Measurements from ENCODE around the gene TERC. TPM values are rescaled to one million over a fixed set of nuclear protein-coding genes. Genes with fewer than 3 reads are reported as not detected.

Gene TERC
- total and polyA plus RNA-seq, 10 of the 15 experiments (the other 5 are each of a cell fraction or from before 2014, with no cell fraction given) = 0.43 to 125 (median 6.2) TPM; not detected in 4

- TF ChIP-seq EP300 (IDR thresholded peaks at IDR 0.05; ENCODE audit: borderline replicate concordance in 1 of 2, control insufficient read depth in 1 of 2, low read depth in 2 of 2, low read length in 2 of 2) = no peak
- no peak for TF ChIP-seq KDM1A (IDR thresholded peaks at IDR 0.05; ENCODE audit: borderline replicate concordance)
- TF ChIP-seq TBL1XR1 (IDR thresholded peaks at IDR 0.05; ENCODE audit: low read depth, low read length) = no peak
- no peak for TF ChIP-seq CEBPB (IDR thresholded peaks at IDR 0.05; ENCODE audit: borderline replicate concordance in 1 of 2, low read depth in 2 of 2, low read length in 2 of 2)
- TF ChIP-seq CREB1 (IDR thresholded peaks at IDR 0.05; ENCODE audit: low read depth) = peak; percentile 95
- peak; percentile 2; the same call in 1 of the 2 replicates for TF ChIP-seq BCL11A (IDR thresholded peaks at IDR 0.05; ENCODE audit: low read depth, low read length)
- TF ChIP-seq PML (IDR thresholded peaks at IDR 0.05; ENCODE audit: low read length) = peak; percentile 98
- peak; percentile 99 for TF ChIP-seq POLR2A (IDR thresholded peaks at IDR 0.05; ENCODE audit: low read depth, low read length)
- TF ChIP-seq CBX3 (IDR thresholded peaks at IDR 0.05; ENCODE audit: borderline replicate concordance, low read depth) = no peak
- TF ChIP-seq NR2F1 (conservative IDR thresholded peaks at IDR 0.05) = 0 out of 2 replicates have a peak, but pooled peaks have one; percentile 33
- TF ChIP-seq ZBTB33 (IDR thresholded peaks at IDR 0.05) = no peak
- peak; percentile 94 for TF ChIP-seq NBN (IDR thresholded peaks at IDR 0.05)
- TF ChIP-seq BCL3 (IDR thresholded peaks at IDR 0.05; ENCODE audit: borderline replicate concordance, insufficient read depth, low read depth, low read length, poor library complexity, severe bottlenecking) = peak; percentile 4
- TF ChIP-seq MTA2 (IDR thresholded peaks at IDR 0.05; ENCODE audit: low read depth) = peak; percentile 8; the same call in 1 of the 2 replicates
- TF ChIP-seq CHD1 (IDR thresholded peaks at IDR 0.05; ENCODE audit: low read depth, low read length) = 0 out of 2 replicates have a peak, but pooled peaks have one; percentile 39
- peak; percentile 62; the same call in 1 of the 2 replicates for TF ChIP-seq MXI1 (IDR thresholded peaks at IDR 0.05; ENCODE audit: low read depth, low read length)
- TF ChIP-seq ZNF592 (IDR thresholded peaks at IDR 0.05) = no peak
- TF ChIP-seq SPI1 (IDR thresholded peaks at IDR 0.05; ENCODE audit: borderline replicate concordance, insufficient read depth, low read depth, low read length) = no peak
- TF ChIP-seq MYC (IDR thresholded peaks at IDR 0.05; ENCODE audit: insufficient read depth, insufficient read length, insufficient replicate concordance, low read length, severe bottlenecking) = no peak
- no peak for TF ChIP-seq RAD21 (IDR thresholded peaks at IDR 0.05; ENCODE audit: insufficient read depth, low read depth, low read length)
- TF ChIP-seq ZBED1 (IDR thresholded peaks at IDR 0.05; ENCODE audit: borderline replicate concordance) = peak; percentile 81; the same call in 1 of the 2 replicates
- 0 out of 2 replicates have a peak, but pooled peaks have one; percentile 17 for TF ChIP-seq JUND (IDR thresholded peaks at IDR 0.05; ENCODE audit: low read depth, low read length)
- peak; percentile 33; the same call in 1 of the 2 replicates for TF ChIP-seq SREBF2 (IDR thresholded peaks at IDR 0.05; ENCODE audit: low read length)
Observed at GRCh38 chr3:169772897-169773816, 8.3 kb upstream of the TERC start, which contains the start of gene MYNN (continued).

All from GM12878 (cell line).